Measurements from ENCODE around the gene THTPA.
A peak's percentile ranks its signal among the peaks of the same experiment; 100 is the strongest.
"Not testable (repeated sequence)": the region's sequence is repeated elsewhere in the genome, so short reads cannot be mapped to it uniquely, and the experiment has no call there.

THTPA gene

DNA sequence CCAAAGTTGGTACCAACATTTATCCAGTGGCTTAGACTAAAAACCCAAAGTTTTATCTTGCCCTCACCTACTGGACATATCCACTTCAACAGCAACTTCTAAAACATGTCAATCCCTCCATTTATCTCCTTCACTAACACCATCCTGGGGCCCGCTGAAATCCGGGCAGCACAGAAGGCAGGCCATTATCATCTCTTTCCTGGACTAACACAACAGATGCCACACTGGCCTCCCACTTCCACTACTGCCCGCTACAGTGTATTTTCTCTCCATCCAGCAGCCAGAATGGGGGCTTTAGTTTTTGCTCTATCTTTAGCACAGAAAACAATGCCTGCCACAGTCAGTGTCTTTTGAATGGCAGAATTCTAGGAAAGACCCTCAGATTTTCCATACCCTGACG, 20.1 kb upstream of the THTPA start:
- DNase-seq: no peak

DNA sequence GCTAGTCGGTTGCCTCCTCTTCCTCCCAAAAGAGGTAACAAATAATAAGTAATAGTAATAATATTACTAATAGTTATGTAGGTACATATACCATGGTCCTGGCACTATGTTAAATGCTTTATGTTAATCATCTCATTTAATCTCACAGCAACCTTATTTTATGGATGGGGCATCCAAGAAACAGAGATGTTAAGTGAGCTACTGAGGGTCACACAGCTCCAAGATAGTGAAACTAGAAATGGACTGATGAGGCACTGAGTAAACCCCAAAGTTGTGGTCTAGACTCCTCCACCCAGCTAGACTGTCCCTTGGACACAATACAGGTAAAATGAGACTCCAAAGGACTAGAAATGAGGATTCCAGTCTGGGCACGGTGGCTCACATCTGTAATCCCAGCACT, 19.6 kb upstream of the THTPA start:
- DNase-seq: no peak

DNA sequence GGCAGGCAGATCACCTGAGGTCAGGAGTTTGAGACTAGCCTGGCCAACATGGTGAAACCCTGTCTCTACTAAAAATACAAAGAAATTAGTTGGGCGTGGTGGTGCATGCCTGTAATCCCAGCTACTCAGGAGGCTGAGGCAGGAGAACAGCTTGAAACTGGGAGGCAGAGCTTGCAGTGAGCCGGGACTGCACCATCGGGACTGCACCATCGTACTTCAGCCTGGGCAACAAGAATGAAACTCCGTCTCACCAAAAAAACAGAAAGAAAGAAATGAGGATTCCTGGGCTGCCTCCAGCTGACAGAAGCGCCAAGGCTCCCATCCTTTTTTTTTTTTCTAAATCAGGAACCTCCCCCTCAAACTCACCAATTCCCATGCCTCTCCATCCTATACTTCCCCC, 19.2 kb upstream of the THTPA start:
- DNase-seq: not testable (repeated sequence)

DNA sequence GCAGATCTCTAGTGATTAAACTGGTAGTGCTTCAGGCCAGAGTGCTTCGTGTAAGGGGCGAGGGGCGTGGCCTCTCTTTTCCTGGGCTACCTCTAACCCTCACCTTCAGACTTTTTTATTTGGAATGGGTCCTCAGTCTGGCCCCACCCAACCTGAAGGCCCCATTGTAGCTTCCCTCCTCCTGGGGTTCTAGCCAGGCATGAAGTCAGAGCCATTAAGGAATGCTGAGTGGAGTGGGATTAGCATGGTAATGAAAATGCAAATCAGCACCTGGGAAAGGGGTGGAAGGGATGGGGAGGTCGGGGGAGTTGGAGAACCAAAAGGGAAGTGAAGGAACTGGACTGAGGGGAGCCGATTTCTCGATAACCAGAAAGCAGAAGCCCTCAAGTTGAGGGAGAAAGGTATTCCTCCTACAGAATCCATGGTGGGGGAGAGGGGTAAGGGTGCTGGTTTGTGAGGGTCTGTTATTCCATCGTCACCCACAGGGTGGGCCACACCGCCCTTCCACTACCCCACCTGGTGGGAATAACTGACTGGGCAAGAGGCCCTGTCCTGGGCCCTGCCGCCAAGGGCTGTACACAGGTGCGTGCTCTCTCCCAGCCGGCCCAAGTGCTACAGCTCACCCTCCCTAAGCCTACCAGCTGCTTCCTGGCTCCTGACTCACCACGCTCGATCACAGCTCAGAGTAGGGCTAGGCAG, 18.6 kb upstream of the THTPA start:
- no peak for DNase-seq

DNA sequence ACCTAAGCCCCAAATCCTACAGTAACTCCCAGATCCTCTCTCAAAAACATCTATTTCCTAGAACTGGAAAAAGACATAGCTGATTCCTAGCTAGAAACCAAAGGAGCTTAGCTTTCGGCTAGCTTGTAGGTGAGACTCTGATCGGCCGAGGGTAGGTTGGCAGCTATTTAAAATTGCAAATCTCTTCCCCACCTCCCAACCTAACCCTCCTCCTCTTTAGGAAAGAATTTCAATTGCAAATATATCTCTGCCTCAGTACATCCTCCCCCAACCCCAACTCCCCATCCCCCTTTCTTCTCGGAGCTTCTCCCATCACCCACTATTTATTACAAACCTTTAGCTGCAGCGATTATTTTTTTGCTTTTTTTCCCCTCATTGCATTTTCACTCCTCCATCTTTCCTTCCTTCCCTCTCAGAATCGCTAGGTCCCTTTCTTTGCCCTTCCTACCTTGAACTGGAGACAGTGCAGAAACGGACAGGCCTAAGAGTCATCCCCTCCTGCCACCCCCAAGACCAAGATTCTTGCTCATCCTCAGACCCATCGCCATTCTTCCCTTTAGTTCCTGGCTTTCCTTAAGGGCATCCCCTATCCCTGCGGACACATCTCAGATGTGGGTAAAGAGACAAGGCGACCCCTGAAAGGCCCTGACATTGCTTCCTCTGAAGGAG, 17.9 kb upstream of the THTPA start:
- no peak for DNase-seq

DNA sequence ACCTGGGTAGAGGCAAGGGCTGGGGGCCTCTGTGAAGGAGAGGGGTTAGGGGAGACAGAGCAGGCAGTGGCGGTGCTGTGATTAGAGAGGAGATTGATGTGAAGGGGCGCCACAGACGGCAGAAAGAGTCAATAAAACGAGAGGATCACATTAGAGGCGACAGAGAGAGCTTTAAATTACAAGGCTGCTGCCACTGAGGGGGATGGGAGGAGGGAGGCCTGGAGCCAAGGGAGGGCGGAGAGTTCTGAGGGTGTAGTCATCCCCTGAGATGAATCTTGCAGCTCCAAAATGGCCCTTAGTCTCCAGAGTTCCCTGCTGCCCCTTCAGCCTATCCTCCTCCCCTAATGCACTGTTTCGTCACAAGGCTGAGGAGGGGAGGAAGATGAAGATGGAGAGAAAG, 17.3 kb upstream of the THTPA start:
- no peak for DNase-seq

DNA sequence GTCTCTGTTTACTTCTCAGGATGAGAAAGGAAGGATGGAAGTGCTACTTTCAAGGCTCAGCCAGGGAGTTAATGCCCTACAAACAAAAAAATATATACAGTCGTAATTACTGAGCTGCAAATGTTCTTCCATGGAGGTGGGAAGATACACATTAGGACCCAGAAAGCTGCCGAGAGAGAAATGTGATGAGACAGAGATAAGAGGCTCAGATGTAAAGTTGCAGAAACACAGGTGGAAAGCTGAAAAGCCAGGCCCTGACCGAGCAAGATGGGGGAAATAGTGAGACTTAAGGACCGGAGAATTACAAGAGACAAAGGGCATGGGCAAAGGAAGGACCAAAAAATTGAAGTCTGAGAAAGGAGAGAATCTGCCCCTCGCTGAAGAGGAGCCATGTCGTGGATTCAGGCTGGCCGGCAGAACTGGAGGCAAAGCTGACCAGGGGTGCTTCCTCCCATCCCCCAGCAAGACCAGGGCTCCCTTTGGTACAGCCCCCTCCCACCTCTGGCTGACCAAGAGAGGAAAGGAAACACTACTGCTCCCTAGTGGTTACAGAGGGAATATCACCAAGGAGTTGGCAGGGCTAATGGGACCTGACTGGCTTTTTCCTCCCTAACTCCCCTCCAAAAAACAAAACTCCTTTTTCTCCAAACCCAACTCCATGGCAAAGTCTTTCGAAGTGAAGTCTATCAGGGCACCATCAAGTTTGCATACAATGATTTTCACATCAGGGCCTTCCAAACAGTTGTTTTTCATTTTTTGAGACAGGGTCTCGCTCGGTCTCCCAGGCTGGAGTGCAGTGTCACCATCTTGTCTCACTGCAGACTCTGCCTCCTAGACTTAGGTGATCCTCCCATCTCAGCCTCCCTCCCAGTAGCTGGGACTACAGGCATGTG, 16.6 kb upstream of the THTPA start:
- no peak for DNase-seq

DNA sequence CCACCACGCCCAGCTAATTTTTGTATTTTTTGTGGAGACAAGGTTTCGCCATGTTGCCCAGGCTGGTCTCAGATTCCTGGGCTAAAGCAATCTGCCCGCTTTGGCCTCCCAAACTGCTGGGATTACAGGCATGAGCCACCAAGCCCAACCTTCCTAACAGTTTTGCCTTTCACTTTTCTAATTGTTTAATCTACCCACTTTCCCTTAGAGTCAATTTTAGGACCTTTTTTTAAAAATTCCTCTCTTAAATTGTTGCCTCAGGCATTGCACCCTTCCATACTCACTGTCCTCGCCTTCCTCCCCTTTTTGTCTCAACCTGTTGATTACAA, 16.0 kb upstream of the THTPA start:
- DNase-seq: no peak

DNA sequence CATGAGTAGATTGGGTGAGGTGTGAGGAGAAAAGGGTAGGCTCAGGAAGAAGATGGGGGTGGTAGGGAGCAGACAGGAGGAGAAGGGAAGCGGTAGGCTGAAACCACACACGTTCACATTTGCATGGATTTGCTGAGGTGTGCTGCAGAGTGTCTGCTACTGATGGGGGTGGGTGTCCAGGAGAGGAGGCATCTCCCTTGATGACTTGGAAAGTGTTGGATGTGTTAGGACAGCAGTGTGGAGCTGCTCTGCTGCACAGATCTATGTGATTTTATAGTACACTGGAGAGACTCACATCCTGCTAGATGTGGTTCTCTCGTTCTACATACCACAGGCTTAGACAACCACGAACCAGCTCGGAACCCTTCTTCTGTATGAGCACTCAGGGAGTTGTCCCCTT, 13.8 kb upstream of the THTPA start:
- no peak for DNase-seq

DNA sequence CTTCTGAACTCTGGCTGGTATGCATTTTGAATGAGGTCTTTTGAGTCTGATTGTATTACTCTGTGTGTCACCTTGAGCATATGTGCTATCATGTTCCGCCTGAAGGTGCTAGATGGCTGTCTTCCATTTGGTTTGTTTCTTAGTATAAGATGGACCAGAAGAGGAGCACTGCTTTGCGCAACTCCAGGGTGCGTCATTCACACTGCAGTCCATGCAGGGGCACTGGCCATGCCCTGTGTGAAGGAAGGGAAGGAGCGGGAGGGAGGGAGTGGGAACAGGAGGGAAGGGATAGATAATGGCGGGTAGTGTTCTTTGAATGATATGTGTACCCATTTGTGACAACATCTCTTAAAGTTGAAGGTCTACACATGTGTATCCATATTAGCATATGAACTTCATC, 12.7 kb upstream of the THTPA start:
- DNase-seq: no peak

DNA sequence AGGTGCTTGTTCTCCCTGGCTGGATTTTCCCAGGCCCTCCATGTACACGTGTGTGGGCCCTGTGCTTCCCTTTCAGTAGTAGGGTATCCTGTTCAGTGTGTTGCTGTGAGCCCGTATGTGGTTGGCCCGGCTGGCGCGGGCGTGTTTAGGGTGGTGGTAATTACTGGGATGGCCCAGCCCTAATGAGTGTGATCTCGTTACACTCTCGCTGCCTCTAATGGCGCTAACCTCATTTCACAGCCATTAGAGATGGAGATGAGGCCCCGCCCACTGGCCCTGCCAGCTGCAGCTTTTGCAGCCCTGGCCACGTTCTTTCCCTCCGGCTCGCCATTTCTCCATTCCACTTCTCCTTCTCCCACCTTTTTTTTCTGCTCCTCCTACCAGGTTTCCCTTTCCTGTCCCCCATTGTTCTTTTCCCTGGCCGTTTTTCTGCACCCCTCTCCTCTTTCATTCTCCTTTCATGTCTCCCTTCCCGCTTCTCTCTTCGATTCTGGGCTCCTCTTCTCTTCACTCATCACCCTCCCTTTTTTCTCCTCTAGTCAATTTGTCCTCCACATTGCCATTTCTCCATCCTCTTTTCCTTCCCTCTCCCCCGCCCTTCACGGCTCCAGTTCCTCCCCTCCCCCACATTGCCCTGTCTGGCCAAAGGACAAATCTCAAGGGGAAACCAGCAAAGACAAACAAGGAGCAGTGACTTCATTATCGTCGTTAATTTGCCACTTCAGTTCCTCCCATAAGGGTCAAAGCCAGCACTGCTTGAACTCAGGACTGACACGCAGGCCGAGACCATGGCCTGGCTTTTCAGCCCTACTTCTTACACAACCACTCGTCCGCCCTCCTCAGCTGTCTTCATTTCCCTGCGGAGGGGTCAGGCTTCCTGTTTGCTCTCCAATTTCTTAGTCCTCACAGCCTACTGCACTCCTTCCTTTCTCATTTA, 11.3 kb upstream of the THTPA start:
- no peak for DNase-seq

DNA sequence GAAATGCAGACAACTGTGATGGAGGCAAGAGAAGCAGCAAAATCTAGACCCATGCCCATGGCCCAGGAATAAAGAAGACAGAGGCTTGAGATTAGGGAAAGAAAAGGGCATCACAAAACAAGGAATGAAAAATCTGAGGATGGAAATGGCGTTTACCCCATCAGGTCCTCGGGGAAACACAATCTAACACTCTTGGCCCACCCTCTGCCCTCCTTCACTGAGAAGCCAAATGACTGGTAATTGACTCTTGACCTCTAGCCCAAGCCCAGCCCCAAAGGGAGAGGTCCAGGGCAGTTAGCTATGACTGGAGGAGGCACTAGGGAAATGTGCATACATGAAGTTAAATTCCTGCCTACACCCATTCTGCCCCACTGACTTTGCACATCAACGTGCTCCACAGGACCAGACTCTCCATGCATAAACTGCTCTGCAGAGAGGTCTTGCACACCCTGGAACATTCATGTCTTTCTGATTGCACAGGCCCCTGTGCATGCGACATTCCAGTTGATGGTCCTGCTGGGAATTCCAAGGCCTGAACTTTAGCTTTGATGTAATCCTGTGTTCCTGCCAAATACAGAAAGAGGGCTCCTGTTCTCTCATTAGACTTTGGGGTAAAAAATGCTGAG, 10.2 kb upstream of the THTPA start:
- DNase-seq: no peak

DNA sequence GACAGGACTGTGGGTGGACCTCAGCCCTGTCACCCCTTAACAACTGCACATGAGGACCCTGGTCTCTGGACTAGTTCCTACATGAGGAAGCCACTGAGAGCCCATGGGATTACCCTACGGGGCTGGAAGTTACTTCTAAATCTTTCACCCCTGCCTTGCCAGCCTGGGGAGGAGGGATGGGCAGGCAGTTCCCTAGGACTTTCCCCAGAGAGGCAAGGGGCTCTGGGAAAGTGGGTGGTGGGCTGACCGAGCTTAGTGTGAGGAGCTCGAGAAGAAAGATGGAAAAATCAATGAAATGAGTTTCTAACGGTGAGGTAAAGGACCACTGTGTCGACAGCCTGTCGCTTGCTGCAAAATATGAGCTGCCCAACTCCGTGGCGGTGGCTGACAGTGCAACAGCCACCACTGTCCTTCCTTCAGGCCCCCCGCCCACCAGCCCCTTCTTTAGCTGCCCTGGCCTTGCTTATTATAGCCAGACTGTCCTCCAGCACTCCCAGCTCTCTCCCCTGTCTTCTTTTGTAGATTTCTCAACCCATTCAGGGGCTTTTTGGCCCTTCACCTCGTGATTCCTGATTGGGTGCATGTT, 9.5 kb upstream of the THTPA start:
- DNase-seq: no peak

DNA sequence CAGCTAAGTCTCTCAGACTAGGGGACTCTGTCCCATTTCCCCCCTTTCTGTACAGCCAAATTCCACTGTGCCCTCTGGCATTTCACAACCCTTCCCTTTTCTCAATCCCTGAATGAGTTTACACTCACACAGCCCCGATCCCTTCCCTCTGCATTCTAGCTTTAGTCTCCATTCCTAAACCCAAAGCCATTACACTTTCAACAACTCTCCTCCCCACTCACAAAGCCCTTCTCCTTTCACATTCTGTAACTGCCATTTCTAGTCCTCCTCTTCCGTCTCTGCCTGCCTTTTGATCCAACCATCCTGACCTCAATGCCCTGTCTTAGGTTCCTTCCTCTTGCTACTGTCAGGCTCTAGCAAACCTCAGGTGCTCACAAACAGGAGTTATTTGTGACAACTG, 8.1 kb upstream of the THTPA start:
- no peak for DNase-seq

DNA sequence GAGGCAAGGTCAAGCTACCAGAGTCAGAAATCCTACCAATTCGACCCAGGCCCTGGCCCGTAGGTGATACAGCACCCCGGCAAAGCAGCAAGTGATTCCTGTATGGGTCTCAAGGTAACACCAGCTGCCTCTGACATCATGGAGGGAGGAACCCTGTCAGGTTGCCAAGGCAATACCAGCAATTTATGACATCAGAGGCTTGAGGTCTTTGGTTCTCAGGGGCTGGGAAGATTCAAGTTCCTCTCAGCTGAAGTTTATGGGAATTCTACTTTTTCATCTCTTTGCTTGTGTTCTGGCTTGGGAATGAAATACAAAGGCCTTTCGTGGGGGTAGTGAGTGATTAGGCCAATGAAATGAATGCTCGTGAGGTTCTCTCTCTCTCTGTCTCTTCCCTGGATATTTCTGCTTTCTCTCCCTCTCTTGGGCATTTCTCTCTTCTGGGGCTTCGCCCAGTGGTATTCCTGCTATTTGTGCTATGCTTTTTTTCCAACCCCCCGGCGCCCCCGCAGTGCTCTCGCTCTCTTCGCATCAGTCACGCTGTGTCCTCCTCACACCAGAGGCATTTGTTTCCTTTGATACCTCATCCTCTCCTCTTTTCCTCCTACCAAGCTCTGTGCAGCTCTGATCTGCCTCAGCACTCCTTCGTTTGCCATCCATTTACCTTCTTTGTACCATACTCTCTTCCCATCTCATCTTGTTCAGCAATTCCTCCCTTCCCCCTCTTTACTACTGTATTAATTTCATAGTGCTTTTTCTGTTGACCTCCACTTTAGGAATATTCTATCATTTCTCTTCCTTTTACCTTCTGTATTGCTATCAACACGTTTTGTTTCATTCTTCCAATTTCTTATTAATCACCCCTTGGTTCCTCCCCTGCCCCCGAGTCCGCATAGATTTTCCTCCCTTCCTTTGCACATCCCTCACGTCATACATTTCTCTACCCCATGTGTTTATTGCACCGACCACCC, 7.4 kb upstream of the THTPA start:
- no peak for DNase-seq

DNA sequence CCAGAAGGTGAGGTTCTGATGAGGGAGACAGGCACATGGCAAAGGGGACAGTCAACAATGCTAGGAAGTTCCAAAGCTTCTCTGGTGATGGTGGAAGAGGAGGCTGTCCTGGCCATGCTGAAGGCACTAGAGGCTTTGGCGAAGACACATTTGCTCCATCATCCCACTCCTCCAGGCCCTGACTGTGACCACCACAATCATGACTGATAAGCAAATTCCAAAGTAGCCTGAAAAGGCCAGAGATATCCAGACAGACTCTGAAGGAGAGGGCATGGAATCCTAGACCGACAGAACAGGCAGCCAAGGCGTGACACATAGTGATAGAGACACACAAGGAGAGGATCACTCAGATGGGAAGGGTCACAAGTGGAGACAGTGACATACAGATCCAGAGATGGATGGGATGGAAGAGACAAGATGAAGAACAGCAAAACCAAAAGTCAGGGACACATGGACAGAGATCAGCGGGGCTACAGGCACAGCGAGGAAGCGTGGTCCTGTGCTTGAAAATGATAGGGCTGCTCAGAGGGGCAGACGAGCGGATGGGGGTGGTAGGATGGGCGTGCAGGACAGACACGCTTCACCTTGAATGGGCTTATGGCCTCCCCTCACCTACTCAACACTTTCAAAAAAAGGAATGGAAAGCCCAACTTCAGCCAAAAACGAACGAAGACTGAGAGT, 5.8 kb upstream of the THTPA start:
- no peak for DNase-seq

DNA sequence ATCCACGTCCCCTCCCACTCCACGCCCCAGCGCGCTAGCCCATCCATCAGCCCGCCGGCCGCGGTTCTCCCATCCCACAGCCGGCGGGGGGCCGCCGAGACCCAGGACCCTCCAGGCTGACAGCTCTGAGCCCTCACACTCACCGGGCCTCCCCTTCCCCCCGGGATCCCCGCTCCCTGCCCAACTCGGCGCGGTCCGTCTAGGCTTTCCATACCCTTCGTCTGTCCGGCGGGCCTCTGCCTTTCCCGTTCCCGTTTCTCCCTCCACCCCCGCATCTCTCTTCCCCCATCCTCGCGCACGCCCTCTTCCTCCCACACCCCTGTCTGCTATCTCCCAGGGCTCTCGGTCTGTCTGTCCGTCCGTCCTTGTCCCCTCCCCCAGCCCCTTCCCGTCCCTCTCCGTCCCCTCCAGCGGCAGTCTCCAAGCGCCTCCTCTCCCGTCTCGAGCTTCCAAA, 5.2 kb upstream of the THTPA start:
- DNase-seq: no peak

DNA sequence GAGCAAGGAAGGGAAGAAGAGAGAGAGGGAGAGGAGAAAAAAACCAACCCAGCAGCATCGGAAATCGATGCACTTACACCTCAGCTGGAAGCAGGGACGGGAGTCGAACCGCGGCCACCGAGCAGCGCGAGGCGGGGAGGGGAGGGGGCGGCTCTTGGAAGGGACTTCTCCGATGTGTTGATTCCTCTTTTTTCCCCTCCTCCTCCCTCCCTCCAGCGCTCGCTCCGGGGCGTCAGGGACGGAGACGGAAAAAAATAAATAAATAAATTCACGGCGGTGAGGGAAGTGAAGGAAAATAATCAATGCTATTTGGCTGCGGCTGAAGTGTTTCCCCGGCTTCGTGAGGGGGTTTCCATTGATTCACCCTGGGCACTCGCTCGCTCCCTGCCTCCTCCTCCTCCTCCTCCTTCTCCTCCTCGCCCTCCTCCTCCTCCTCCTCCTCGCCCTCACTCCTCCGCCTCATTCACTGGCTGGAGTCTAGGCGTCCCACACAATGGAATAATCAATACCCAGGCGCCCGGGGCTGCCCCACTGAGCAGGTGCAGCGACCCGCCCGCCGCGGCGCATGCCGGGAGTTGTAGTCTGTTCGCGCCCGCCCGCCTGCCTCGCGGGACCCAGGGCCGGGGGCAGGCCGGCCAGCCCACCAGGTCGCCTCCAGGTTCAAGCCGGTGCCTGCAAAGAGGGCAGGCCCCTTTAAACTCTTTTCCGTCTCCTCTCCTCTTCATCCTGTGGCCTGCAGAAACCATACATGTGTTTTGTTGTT, 4.6 kb upstream of the THTPA start, which contains the start of gene ZFHX2:
TSS of gene ZFHX2 (minus strand) at position 500 of the 763 bp plus-strand sequence. CDS start 16,440 bp downstream, outside the sequence.
- peak; percentile 67 for DNase-seq

DNA sequence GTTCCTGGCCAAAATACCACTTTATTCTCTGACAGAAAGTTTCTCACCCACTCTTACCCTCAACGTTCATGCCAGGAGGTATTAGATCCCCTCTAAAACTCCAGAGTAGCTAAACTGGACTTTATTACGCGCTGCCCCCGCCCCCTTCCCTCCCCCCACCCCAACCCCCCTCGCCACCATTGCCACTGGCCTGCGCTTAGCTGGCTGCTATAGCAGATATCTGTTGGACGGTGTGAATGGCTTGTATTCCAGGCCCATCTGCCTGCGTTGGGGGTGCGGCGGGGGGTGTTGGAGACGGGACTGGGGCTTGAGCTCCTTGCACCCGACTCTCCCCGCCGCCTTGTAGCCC, 564 bp upstream of the THTPA start:
- no peak for DNase-seq
